WI38 (cell line): ENCODE measurements around the gene FCGR2B.

Experiments
- H3K4me3 ChIP-seq: 2 replicates; pipeline ENCODE4 v1.5.1; 2011; ENCODE audit warnings: low read depth, mild to moderate bottlenecking, control low read depth, low read length
- TF ChIP-seq, protein P1 (sequence below): IDR thresholded peaks from 2 replicates; pipeline ENCODE4 v1.5.1; 2012; ENCODE audit warnings: low read depth, mild to moderate bottlenecking, control low read depth, low read length

Gene FCGR2B

DNA sequence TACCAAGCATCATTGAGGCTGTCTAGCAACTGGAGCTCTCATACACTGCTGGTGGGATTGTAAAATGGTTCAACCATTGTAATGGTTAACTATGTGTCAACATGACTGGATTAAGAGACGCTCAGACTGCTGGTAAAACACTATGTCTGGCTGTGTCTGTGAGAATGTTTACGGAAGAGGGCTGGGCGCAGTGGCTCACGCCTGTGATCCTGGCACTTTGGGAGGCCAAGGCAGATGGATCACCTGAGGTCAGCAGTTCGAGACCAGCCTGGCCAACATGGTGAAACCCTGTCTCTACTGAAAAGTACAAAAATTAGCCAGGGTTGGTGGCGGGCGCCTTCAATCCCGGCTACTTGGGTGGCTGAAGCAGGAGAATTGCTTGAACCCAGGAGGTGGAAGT, 39.3 kb downstream of the FCGR2B start:
- no peak overlapping the region for H3K4me3 ChIP-seq
- TF ChIP-seq, protein P1, sequence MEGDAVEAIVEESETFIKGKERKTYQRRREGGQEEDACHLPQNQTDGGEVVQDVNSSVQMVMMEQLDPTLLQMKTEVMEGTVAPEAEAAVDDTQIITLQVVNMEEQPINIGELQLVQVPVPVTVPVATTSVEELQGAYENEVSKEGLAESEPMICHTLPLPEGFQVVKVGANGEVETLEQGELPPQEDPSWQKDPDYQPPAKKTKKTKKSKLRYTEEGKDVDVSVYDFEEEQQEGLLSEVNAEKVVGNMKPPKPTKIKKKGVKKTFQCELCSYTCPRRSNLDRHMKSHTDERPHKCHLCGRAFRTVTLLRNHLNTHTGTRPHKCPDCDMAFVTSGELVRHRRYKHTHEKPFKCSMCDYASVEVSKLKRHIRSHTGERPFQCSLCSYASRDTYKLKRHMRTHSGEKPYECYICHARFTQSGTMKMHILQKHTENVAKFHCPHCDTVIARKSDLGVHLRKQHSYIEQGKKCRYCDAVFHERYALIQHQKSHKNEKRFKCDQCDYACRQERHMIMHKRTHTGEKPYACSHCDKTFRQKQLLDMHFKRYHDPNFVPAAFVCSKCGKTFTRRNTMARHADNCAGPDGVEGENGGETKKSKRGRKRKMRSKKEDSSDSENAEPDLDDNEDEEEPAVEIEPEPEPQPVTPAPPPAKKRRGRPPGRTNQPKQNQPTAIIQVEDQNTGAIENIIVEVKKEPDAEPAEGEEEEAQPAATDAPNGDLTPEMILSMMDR, result no peak

DNA sequence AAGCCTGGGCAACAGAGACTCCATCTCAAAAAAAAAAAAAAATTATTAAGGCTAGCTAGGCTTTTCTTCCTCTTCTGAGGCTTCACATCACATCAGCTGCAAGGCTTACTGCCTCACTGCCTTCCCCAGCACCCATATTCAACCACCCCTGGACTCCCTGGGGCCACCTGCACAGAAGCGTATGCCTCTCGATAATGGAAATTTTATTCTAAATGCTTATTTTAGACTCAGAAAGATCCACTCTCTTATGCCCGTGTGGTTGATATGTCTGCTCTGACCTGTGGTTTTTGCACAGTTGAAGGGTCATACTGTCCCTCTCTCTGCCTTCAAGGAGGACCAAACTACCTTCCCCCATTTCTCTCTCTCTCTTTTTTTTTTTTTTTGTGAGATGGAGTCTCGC, 42.6 kb downstream of the FCGR2B start:
- no peak overlapping the region for H3K4me3 ChIP-seq
- TF ChIP-seq, protein P1, result no peak

DNA sequence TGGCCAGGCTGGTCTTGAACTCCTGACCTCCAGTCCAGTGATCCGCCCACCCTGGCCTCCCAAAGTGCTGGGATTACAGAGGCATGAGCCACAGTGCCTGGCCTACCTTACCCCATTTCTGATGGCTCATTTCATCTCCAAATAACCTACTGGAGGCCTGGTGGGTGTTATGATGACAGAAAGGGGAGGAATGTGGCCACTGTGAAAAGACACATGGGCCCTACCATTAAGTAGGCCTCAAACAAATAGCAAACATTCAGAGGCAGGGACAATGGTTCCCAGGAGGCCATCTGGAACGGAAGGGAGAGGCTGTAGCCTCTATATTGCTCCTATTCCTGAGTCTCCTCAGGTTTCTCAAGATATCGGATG, 43.2 kb downstream of the FCGR2B start:
- H3K4me3 ChIP-seq, result no peak overlapping the region
- TF ChIP-seq, protein P1, result no peak

DNA sequence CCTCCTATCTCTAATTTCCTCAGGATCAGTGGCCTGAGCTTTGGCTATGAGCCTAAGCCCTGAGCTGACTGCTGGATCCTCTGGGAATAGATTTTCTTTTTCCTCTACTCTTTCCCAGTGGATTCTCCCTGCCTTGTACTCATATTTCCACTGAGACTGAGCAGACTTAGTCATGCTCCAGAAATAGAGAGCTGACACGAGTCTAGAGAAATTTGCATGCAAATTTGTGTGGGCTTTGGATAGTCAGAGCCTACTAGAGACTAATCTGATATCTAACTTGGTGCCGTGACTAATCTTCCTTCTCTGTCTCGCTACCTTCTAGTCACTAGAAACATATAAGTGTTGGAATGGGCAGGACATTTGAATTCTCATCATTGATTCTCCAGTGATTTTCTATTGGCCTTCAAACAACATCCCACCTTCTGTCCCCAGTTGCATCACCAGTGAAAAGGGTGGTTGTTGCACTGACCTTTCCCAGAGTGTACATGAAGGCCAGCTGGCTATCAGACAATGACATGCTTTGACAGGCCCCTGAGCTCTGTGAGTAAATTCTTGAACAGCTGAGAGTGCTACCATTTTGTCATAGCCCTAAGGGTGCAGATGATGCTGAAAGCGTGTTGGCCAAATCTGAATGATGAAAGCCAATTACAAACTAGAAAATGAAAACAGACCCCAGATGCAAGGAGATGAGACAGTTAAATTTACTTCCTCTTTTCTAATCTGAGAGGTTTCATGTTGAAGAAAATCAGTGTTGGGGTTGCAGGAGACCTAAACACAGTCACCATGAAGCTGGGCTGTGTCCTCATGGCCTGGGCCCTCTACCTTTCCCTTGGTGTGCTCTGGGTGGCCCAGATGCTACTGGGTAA, 43.8 kb downstream of the FCGR2B start, which contains the start of gene FCRLA:
TSS of gene FCRLA (plus strand) at position 748 of the 866 bp plus-strand sequence. CDS start at position 784, 36 bp downstream.
- no peak within 1 kb of the TSS for H3K4me3 ChIP-seq
- TF ChIP-seq, protein P1, result no peak

DNA sequence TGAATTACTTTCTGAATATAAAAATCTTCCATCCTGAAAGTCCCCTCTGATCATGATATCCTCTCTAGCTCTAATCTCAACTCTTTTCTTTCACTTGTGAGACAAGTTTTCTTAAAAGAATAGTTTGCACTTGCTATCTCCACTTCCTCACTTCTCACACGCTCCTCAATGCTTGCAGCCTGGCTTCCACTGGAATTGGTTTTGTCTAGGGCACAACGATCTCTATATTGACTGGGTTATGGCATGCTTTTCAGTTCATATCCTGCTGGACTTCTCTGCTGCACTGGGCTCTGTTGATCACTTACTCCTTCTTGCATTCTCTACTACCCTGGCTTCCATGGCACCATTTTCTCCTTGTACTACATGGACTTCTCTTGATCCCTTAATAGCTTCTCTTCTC, 44.6 kb downstream of the FCGR2B start:
- TF ChIP-seq, protein P1, result no peak
- H3K4me3 ChIP-seq, result no peak overlapping the region

DNA sequence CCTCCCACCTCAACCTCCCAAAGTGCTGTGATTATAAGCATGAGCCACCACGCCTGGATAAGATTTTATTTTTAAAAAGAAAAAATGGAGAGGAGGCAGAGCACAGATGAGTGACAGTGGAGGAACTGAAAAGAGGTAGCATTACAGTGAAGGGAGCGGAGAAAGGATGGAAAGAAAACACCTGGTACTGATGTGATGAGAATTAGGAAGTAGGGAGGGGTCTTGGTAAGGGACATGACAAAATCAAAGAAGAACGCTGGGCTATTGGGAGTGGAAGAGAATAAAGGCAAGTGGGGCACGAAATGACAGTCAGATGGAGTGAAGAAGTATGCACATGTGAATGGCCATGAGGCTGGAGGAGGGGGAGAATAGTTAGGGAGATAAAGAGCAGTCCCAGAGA, 46.4 kb downstream of the FCGR2B start:
- H3K4me3 ChIP-seq, result no peak overlapping the region
- TF ChIP-seq, protein P1, result no peak

DNA sequence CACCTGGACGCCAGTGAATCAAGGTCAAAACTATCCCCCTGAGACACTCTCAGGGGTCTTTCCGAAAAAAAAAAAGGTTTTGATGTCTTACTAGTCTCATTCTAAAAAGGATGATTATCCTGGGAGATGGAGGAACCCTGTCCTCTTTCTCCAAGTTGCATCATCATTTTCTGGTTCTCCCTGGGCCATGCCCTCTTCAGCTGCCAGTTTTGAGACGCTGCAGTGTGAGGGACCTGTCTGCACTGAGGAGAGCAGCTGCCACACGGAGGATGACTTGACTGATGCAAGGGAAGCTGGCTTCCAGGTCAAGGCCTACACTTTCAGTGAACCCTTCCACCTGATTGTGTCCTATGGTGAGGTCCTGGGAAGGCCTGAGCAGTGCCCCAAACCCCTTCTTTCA, 47.6 kb downstream of the FCGR2B start:
- TF ChIP-seq, protein P1, result no peak
- no peak overlapping the region for H3K4me3 ChIP-seq
